NCI-H526 treated with DMSO at 0.1 percent for 48 hours (cell line): ENCODE measurements around the gene ANKRD28.

Experiments used
- DNase-seq: peaks from one replicate; lab custom pipeline; 2025; lab: John Stamatoyannopoulos, UW

Gene ANKRD28

DNA sequence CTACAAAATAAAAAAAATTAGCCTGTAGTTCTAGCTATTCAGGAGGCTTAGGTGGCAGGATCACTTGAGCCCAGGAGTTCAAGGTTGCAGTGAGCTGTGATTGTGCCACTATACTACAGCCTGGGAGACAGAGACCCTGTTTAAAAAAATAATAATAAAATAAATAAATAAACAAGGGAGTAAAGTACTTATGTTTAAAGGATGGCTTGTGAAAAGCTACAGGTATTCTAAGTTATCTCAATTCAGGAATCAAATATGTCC is 74.2 kb downstream of the ANKRD28 start:
- no peak for DNase-seq

DNA sequence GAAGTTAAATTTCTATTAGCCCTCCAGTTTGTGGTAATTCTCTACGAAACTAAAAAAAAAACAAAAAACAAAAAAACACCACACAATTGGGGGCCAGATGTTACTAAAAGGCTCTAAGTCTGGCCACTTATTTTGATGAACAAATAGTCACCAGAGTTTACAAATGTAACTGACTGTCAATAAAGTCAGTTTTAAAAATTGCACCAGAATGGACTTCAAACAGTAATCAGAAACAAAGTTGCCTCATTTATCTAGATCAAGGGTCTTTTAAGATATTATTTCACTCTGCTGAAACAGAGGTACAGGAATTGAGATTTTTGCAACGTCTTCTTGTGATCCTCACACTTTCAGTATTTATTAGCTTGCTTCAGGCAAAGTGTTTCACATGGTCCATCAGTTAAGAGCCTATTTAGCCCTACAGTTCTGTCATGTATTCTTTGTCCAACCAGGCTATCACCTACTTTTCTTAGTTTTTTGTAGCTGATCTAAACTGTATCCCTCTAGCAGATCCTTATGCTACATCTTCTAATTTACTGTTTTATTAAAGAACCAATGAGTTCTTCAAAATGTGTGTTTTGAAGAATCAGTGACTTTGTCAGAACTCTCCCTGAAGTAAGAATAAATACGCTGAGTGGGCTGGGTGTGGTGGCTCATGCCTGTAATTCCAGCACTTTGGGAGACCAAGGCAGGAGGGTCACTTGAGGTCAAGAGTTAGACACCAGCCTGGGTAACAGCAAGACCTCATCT is 74.7 kb downstream of the ANKRD28 start:
- no peak for DNase-seq

DNA sequence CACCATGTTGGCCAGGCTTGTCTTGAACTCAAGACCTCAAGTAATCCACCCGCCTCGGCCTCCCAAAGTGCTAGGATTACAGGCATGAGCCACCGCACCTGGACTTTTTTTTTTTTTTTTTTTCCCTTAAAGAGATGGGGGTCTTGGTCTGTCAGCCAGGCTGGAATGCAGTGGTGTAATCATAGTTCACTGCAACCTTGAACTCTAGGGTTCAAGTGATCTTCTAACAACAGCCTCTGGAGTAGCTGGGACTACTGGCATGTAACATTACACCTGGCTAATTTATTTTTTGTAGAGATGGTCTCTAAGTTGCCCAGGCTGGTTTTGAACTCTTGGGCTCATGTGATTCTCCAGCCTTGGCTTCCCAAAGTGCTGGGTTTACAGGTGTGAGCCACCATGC is 81.6 kb downstream of the ANKRD28 start:
- no peak for DNase-seq

DNA sequence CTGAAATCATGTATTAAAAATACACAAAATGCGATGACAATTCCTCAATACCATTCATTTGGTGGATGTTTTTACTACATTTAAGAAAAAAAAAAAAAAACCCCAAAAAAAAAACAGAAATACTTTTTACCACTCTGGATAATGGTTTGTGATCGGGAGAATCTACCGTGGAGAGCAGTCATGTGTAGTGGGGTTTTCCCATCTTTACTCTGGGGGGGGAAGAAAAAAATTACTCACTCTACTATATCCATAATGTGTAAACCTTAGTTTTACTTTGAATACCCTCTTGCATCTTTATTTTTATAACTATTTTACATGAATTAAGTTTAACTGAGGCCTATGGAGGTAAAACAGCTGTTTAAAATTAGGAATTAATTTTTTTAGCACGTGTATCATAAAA is 83.3 kb downstream of the ANKRD28 start:
- no peak for DNase-seq

DNA sequence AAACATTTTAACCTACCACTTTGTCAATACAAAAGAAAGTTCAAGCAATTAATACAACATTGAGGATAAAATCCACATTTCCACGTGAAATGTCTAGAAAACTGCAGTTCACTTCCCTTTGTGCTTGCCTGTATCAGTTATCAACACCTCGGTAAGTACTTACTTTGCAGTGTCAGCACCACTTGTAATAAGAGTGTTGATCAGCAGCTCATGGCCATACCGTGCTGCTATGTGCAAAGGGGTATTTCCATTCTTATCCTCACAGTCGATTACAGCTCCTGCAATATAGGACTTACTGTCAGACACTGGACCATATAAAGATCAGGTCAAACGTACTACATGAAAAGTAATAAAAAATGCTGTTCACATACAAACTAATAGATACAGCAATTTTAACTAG is 84.4 kb downstream of the ANKRD28 start:
- DNase-seq, result no peak

DNA sequence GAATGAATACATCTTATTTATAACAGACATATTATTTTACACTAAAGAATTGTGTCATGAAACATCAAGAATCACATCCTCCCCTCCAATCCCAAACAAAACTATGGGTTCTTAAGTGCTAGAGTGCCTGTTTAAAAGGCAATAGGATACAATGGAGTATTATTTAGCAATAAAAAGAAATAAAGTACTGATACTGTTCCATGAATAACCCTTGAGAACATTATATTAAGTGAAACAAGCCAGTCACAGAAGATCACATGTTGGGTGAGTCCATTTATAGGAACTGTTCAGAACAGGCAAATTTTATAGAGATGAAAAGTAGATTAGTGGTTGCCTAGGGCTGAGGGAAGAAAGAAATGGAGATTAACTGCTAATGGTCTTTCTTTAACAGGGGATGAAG is 86.5 kb downstream of the ANKRD28 start:
- no peak for DNase-seq

DNA sequence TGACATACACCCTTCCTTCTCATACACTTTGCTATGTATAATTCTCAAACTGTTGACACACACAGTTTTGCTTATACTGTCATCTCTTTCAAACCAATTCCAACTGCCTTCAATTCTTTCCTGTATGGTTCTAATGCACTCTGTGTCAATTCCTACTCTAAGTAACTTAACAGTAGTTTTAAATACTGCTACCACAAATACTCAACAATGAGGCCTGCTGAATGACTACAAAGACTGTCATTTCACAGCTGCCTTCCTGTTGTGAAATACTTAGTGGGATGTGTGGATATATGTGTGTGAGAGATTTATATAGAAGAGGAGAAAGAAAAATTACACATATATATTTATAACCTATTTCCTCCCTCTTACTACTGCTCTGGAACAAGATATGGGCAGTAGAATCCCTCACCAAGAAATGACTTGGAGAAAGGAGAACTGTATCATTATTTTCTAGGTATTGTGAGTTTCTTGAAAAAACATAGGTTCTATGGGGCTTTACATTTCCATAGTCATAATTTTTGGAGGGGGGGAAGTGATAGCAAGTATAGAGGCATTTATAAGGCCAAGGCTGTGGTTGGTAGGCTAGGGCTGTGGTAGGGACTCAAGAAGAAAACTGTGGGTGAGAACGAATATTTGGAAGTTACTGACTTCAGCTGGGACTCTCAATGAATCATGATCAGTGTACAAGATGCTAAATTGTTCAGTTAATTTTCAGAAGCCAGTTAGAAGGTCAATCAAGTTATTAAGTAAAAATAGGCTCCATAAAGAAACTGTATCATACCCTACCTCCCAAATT is 88.7 kb downstream of the ANKRD28 start:
- no peak for DNase-seq

DNA sequence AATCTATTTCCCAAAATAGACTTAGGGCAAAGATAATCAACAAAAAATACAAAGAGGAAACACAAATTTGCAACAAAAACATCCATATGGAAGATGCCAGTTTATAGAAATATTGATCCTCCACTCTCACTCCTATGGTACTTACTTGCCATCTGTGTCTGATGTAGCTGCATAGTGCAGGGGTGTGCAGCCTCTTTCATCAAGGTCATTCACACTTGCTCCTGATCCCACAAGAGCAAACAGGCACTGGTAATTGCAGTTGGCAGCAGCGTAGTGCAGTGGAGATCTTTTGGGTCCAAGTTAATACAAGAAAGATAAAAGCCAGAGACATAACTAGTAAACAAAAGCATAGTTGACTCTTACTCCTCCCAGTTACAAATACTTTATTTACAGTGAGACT is 90.0 kb downstream of the ANKRD28 start:
- no peak for DNase-seq

DNA sequence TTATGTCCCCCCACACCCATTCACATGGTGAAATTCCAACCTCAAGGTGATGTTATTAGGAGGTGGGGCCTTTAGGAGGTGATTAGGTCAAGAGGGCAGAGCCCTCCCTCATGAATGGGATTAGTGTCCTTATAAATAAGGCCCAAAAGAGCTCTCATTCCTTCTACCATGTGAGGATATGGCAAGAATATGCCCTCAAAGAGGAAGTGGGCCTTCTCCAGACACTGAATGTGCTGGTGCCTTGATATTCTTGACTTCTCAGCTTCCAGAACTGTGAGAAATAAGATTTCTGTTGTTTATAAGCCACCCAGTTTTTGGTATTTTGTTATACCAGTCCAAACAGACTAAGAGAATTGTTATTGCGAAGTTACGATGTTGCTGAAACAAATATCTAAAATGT is 94.4 kb downstream of the ANKRD28 start:
- no peak for DNase-seq

DNA sequence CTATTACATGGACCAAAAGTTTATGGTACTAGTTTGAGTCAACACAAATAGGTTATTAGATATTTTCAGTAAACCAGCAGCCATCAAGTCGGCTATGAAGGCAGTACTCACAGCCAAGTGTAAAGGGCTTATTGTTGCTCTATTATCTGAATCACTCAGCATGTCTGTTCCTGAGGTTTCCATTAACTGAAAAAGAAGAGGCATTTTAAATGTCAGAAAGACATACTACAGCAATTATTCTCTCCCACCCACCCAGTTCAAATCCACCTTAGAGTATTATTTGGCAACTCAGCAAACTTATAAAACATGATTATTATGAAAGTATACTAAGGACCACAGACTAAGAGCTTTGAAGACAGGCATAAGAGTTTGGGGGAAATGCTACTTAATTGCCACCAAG is 103.2 kb downstream of the ANKRD28 start:
- DNase-seq, result no peak

DNA sequence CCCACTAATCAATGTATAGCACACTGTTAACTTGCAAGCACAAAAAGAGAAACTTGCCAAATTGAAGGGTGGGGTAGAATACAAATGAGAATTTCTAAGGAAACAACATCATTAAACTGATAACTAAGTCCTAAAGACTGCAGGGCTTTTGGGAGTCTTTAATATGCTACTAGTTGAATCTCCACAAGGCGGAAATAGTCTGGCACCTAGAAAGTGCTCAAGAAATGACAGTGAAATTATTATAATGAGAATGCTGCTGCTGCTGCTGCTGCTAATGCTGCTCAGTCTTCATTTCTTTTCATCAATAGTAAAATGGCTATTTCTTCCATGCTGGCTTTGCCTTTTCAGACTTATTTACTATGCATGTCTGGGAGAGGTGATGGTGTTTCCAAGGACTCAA is 104.4 kb downstream of the ANKRD28 start:
- DNase-seq, result no peak

DNA sequence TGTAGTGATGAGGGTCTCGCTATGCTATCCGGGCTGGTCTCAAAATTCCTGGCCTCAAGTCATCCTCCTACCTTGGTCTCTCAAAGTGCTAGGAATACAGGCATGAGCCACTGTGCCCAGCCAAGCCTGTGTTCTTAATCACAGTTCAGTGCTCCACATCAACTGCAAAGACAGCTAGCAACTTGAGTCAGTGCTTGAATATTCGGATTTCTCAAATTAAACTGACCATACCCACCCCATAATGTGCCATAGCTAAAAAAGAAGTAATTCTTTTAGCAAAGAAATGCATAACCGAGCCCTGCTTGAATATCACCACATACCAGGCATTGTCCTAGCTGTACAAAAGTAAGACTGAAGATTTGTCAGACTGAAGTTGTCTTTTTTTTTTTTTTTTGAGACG is 107.0 kb downstream of the ANKRD28 start:
- DNase-seq, result no peak

DNA sequence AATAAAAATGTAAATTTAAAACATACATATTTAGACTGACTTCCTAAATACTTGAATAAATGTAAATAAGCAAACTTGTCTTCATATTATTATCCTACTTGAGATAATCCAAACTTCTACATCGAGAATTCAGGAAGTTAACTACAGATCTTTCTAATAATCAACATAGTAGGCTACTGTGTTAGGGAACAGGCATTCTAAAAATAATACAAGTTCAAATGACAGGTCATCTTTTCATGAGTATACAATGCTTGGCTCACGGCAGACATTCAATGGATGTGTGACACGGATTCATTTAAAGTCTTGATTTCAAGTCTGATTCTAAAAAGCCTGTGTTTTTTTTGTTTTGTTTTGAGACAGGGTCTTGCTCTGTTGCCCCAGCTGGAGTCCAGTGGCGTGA is 107.5 kb downstream of the ANKRD28 start:
- no peak for DNase-seq

DNA sequence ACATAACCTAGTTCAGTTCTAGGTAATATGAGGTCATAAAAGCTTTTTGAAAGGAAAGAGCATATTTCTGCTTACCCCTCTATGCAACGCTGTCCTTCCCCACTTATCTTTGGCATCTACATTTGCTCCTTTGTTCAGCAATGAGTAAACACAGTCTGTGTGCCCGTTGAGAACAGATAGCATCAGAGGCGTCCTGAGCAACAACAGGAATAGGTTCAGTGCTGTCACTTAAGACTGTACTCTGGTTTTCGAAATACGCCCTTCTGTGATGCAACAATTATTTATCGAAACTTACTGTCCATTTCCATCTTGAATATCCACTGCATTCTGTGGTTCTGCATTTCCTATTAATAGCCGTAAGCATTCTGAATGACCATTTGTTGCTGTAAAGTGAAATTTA is 111.9 kb downstream of the ANKRD28 start:
- no peak for DNase-seq

DNA sequence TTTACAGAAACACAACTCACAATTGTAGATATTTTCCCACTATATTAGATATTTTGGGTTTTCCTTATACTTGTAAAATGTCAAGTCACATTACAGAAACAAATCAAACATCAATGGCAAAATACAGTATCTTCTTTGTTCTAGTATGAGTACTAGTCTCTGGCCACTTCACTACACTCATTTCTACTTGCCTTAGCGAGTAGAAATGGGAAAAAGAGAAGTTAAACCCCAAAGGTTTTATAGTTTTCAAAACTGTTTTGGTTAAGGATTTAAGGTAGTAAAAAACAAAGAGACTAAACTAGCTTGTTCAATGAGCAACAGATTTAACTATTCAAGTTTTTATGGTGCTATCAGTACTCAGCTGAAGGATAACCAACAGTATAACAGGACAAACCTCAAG is 114.5 kb downstream of the ANKRD28 start:
- no peak for DNase-seq

DNA sequence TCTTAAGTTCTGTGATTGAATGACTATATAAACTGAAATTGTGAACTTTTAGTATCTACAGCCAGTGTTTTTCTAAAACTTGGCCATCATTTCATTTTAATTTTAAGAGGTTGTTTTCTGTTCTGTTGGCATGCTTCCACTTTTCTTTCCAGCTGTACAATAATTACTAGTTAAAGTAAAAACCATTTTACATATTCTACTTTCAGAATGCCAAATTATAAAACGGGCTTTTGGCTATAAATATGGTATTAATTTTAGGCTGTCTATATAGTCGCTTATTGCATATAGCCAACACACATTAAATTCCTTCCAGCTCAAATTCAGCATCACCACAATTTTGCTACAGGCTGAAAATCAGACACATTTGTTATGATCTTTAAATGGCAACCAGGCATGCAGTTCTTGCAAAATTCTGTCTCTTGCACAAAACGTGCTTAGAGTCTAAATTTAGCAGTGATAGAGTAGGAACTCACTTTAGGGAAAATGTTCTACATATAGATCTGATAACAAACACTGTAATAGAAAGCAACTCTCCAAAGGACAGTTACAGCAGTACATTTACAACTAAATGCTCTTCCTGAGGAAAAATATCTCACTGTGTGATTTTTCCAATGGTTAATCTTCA is 115.1 kb downstream of the ANKRD28 start:
- no peak for DNase-seq

DNA sequence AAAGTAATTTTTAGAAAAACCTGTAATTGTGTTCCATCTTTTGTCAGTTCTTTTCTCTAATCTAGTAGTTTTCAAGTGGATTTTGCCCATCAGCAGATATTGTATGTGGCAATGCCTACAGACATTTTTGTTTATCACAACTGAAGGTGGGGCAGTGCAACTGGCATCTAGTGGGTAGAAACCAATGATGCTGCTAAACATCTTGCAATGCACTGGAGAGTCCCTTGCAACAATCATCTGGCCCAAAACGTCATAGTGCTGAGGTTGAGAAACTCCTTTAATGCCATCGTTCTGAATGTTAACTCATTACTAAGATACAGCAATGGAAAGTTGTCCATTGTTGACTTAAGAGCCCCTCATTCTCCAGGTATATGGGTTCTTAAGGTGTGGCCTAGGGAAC is 116.1 kb downstream of the ANKRD28 start:
- DNase-seq, result no peak

DNA sequence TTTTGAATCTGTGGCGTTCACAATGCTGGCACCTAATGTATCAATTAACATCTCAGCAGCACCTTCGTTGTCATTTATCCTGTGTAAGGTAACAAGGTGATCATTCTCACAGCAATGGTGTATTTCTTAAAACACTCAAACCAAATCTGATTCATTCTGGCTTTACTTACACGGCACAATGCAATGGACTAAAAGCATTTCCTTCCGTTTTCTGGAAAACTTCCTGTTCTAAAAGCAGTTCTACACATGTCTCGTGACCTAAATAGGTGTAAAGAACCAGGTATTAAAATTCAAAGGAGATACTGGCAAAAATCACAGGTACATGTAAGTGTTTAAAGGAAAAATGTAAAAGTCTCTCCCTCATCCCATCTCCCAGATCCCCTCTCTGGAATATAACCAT is 118.5 kb downstream of the ANKRD28 start:
- no peak for DNase-seq

DNA sequence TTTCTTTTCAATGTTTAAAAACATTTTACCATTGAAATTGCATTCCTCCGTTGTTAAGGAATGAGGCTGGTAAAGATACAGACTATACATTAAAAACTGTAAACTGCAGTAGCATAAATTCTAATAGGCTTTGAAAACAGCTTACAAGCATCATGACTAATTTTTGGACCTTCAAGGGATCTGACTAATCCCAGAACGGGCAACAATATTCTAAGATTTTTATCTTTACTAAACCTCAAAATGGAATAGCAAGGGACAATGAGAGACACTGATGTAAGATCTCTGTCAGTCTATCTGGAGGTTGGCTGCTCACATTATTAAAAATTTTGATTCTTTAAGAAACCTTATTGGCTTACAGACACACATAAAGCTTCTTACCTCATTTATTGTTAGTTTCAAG is 121.5 kb downstream of the ANKRD28 start:
- DNase-seq, result no peak

DNA sequence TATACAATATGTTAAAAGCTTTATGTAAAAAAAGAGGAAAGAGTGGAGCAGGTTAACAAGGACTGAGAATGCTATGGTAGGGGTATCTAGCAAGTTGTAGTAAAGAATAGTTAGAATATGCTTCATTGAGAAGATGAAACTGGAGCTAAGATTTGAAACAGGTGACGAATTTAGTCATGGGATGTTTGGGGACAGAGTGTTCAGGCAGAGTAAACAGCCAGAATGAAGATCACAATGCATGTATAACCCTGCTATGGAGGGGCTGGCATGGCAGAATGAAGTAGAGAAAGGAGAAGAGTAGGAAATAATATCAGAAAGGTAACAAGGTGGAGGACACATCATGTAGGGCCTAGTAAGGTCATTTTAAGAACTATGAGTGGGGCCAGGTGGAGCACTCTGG is 124.2 kb downstream of the ANKRD28 start:
- DNase-seq, result no peak

DNA sequence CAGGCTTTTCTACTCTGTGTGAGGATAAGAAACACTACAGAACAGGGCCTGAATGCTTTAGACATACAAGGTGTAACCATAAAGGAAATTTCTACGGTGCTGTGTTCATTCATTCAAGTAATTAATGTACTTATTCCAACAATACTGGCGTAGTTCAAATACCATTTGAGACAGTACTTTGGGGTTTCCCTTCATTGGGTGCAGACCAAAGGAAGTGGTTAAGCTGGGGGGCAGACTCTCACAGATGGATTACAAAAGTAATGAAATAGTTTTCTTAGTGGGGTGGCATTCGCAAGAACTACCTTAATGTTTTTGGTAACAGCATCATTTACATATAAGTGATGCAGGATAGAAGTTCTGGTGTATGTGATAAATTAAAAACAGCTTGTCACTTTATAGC is 130.3 kb downstream of the ANKRD28 start:
- no peak for DNase-seq

DNA sequence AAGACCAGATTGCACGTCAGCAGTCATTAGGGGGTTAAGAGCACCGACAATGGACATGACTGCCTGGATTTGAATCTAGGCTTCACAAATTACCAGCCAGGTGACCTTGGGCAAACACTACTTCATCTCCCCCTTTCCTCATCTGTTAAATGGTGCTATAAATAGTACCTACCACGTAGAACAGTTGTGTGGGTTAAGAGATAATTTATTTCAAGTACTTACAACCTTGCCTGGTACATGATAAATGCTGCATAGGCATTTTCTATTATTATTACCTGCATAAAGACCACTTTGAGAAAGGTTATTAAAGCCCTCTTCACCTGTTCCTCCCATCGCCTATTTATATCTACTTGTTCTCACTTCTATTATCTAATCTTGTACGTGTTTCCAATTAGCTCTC is 131.5 kb downstream of the ANKRD28 start:
- DNase-seq, result no peak

DNA sequence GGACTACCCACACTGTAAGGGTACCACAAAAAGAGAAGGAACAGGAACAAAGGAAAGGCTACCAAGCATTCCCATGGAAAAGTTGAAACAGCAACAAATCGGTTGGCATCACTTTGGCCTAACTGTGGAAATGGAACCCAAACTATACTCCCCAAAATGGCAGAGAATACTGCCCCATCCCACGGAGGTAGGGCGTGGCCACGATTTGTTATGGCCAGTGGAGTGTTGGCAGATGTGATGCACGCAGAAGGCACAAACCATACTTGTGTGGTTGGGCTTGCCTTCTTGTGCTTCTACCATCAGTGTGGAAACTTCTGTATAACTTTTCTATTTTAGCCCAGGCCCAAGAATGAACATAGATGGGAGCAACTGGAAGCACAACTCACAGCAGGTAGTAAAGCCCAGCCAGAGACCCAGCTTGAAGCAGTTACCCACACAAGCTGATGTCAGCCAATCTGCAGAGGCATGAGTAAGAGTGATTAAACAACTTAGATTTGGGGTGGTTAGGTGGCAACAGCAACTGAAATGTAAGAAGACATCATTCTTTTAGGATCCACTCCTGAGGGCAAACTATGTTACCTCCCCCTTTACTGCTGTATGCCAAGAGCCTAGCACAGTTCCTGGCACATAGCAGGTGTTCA is 132.1 kb downstream of the ANKRD28 start:
- no peak for DNase-seq
